Pancreas (tissue), 10 donors: ENCODE data around the gene OR1D2. TPM values are rescaled to one million over a fixed set of nuclear protein-coding genes. Genes with fewer than 3 reads are reported as not detected.

ENCODE experiments used
- ATAC-seq, 4 donors: fragments of 200-7000 bp; cut with Tn5 transposase; one replicate each; pipeline versions ENCODE4 v1.8.0 to v1.9.1; 2020; ENCODE audit warnings: mild to moderate bottlenecking in 4 of 4, moderate library complexity in 4 of 4
- DNase-seq, 6 donors: peaks; one replicate each; pipeline ENCODE4 v3.0.0-alpha.2; 2020
- FAIRE-seq: peaks from 2 replicates; lab custom pipeline; 2012; peaks lifted over from hg19 to GRCh38; lab: Jason Lieb, UNC
- H3K27ac ChIP-seq, 4 donors: fragments of 200-600 bp; sonication (generic); 1 replicate in 3 of 4; 2 replicates in 1 of 4; pipeline versions ENCODE4 v1.5.0 to v1.8.0; 2020
- H3K27me3 ChIP-seq, 4 donors: fragments of 200-600 bp; one replicate each; pipeline ENCODE4 v1.8.0; 2021
- H3K36me3 ChIP-seq, 3 donors: fragments of 200-600 bp; sonication (generic) in 1 of 3; one replicate each; pipeline versions ENCODE4 v1.5.0 to v1.8.0; 2020 to 2021
- H3K4me1 ChIP-seq, 3 donors: fragments of 200-600 bp; one replicate each; pipeline ENCODE4 v1.8.0; 2021
- H3K4me3 ChIP-seq, 4 donors: fragments of 200-600 bp; sonication (generic) in 2 of 4; one replicate each; pipeline versions ENCODE4 v1.5.0 to v1.8.0; 2020 to 2021
- H3K9me3 ChIP-seq, 4 donors: fragments of 200-600 bp; one replicate each; pipeline ENCODE4 v1.8.0; 2021
- CTCF ChIP-seq, 4 donors: fragments of 200-600 bp; sonication (generic) in 3 of 4; IDR thresholded peaks; one replicate each; pipeline versions ENCODE4 v1.5.0 to v1.8.0; 2021; ENCODE audit warnings: antibody characterized with exemption in 4 of 4
- whole genome bisulfite sequencing, 2 donors: extraction: QIAGEN DNeasy Blood & Tissue Kit; methylation state at CpG; one replicate each; pipeline ENCODE4 v1.1.7; 2013; 5-methylcytosine and 5-hydroxymethylcytosine counted together
- intact Hi-C, 3 donors: fragments of 100-400 bp; cut with DNase I; formaldehyde crosslinking; loops; one replicate each; pipeline versions ENCODE4 v1.11.1 to v1.14.2; 2022
- polyA plus RNA-seq, 2 donors: library from polyadenylated mRNA; stranded (reverse); fragments of 200-250 nt; gene quantifications; one replicate each; pipeline ENCODE4 v1.2.3, GENCODE V29; 2013
- total RNA-seq, 6 donors: library from RNA; stranded (reverse); fragmentation: NEBNext Ultra II Directional in 4 of 6; extraction: Animal tissue kit (Norgen Biotek cat#: 25700) in 4 of 6; gene quantifications; one replicate each; pipeline versions ENCODE4 v1.2.1 to v1.2.4, GENCODE V29; 2021 to 2023
- donor health status: healthy with polysubstance abuse.
- donor health status: DM: no; HTN: no; CAD: no; lungs with moderate emphysema.
- donor health status: DM: no; HTN: no; CAD: no.
- donor health status: control.
- donor health status: control.
- donor health status: Bipolar disorder and iron deficiency.
- donor health status: DM: yes; HTN: yes; CAD: no.
- donor health status: DM: no; HTN: no; CAD: no.
- donor health status: DM: no; HTN: no; CAD: no.
- donor health status: DM: yes; HTN: yes; CAD: no.

OR1D2 gene
- total and polyA plus RNA-seq, 8 donors = not detected

DNA sequence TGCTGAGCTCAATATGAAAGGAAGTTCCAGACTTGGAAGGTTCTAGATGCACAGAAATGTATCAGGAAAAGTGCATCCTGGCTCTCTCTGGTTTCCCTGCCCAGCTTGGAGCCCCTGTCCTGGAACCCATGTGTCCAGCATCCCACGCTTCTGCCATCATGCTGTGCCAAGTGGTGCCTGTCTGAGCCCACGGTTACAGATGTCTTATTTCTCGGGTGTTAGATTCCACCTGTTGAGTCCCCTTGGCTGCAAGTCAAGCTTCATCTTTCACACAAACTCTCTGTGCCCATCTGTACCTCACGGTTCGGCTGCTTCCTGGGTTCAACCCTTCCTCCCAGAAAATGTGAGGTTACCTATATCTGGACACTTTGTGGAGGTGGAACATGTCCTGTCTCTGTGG is 63.3 kb downstream of the OR1D2 start:
- H3K4me3 ChIP-seq = no peak overlapping the region
- ATAC-seq (no peak), DNase-seq (peak in 1 of 6 donors; percentile 9), FAIRE-seq (no peak)
- no peaks in the 10 kb centered on the region for H3K36me3 ChIP-seq
- H3K4me1 ChIP-seq = no peaks in the 10 kb centered on the region
- 38% methylated on average over 5 of the region's 5 CpGs for WGBS, 2 donors
- no peak overlapping the region for H3K27ac ChIP-seq
- intact Hi-C loops = loop anchor here in 1 of 3 donors (10.0 kb wide), 1 partner anchor 604 kb away; no protein-coding TSS in a partner anchor
- TF ChIP-seq CTCF (IDR thresholded peaks at IDR 0.05) = no peak
- H3K9me3 ChIP-seq = no peaks in the 10 kb centered on the region
- H3K27me3 ChIP-seq = no peaks in the 10 kb centered on the region

DNA sequence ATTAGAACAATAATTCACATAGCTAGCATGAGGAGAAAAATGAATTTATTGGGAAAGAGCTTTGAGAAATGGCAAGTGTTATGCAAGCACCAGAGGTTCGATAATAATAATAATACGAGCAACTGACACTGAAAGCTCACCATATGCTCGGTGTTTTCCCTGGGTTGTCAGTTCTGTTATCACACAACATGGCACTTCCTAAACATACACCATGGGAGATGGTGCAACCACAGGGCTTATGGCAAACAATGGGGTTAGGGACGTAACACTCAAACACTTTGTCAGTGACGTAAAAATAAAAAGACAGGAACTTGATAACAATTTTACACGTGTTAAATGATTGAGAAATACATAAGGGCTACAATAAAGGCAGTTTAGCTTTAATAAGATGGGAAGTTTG is 64.5 kb downstream of the OR1D2 start:
- no peak overlapping the region for H3K27ac ChIP-seq
- ATAC-seq (peak in 3 of 4 donors; percentile 9 to 39 (median 31)), FAIRE-seq (no peak), DNase-seq (peak in 1 of 6 donors; percentile 7)
- intact Hi-C loops = loop anchor here in 1 of 3 donors (10.0 kb wide), 1 partner anchor 605 kb away; no protein-coding TSS in a partner anchor
- 22 to 23% methylated on average over 6 of the region's 6 CpGs for WGBS, 2 donors
- TF ChIP-seq CTCF (IDR thresholded peaks at IDR 0.05) = no peak
- no peak overlapping the region for H3K4me3 ChIP-seq
- H3K4me1 ChIP-seq = no peaks in the 10 kb centered on the region
- H3K9me3 ChIP-seq = no peaks in the 10 kb centered on the region
- no peaks in the 10 kb centered on the region for H3K36me3 ChIP-seq
- H3K27me3 ChIP-seq = no peaks in the 10 kb centered on the region

DNA sequence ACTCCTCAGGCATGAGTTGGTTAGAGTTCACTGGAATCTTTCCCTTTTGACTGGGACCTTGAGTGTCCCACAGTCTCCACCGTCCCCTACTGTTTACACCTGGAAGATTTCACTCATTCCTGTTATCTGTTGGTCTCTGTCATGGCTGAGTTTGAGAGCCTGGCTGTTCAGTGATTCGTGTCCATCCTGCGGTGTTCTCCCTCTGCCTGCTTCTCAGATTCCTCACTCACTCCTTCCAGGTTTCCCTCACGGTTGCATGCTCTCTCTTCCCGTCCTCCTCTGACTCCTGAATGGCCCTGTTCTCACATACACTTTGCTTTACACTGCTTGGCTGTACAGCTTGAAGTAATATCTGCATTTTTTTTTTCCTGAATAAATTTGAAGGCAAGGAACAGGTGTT is 65.3 kb downstream of the OR1D2 start:
- no peak for FAIRE-seq
- TF ChIP-seq CTCF (IDR thresholded peaks at IDR 0.05) = no peak

More for the DNA sequence above, 65.3 kb downstream of the OR1D2 start:
- no peaks in the 10 kb centered on the region for H3K9me3 ChIP-seq
- intact Hi-C loops = no loop called here
- H3K4me1 ChIP-seq = no peaks in the 10 kb centered on the region
- no peaks in the 10 kb centered on the region for H3K27me3 ChIP-seq
- H3K27ac ChIP-seq = no peak overlapping the region
- H3K36me3 ChIP-seq = no peaks in the 10 kb centered on the region
- DNase-seq (peak in 2 of 6 donors; percentile 5 to 8), ATAC-seq (peak in 3 of 4 donors; percentile 7 to 33 (median 11))
- WGBS, 2 donors = 21 to 22% methylated on average over 5 of the region's 5 CpGs
- H3K4me3 ChIP-seq = no peak overlapping the region

Other genes starting within 250 kb of the OR1D2 start
- gene OR1D5, start 40.8 kb downstream of the OR1D2 start, total RNA-seq = not detected
- gene OR1D5, start 40.8 kb downstream of the OR1D2 start, polyA plus RNA-seq = not detected
- gene OR1G1, start 23.1 kb upstream of the OR1D2 start, total RNA-seq = not detected
- not detected for gene OR1G1, start 23.1 kb upstream of the OR1D2 start, polyA plus RNA-seq
- not detected for gene OR1A2, start 93.1 kb upstream of the OR1D2 start, total RNA-seq
- gene OR1A2, start 93.1 kb upstream of the OR1D2 start, polyA plus RNA-seq = not detected
- not detected for gene OR1A1, start 103.2 kb upstream of the OR1D2 start, total RNA-seq
- not detected for gene OR1A1, start 103.2 kb upstream of the OR1D2 start, polyA plus RNA-seq
- gene OR3A1, start 193.9 kb upstream of the OR1D2 start, total RNA-seq = under 1 TPM in 1 of 6 donors, not detected in 5; 0.25 TPM
- under 1 TPM in 1 of 2 donors, not detected in 1; 0.05 TPM for gene OR3A1, start 193.9 kb upstream of the OR1D2 start, polyA plus RNA-seq